HCT116 (cell line): ENCODE measurements around the gene RNF130.

ENCODE experiments used
- CTCF ChIP-seq, 3 experiments: fragments of 200-600 bp in 1 of 3; sonication (generic) in 1 of 3; IDR thresholded peaks in 2 of 3; conservative IDR thresholded peaks in 1 of 3; 2 replicates each; pipeline ENCODE4 v1.5.1; 2012 to 2017; ENCODE audit warnings: low read depth in 2 of 3, low read length in 2 of 3, antibody characterized with exemption in 1 of 3, borderline replicate concordance in 1 of 3, control low read depth in 1 of 3, mild to moderate bottlenecking in 1 of 3, mixed read lengths in 1 of 3, mixed run types in 1 of 3, moderate library complexity in 1 of 3; ENCODE audit not compliant: insufficient read depth in 1 of 3
- EZH2 ChIP-seq: fragments of 200-600 bp; sonication (generic); IDR thresholded peaks from 2 replicates; pipeline ENCODE4 v1.6.1; 2017; ENCODE audit warnings: antibody characterized with exemption, mixed run types
- EZH2phosphoT487 ChIP-seq: fragments of 200-600 bp; IDR thresholded peaks from 2 replicates; pipeline ENCODE4 v1.6.1; 2018; ENCODE audit warnings: antibody characterized with exemption, borderline replicate concordance
- JUND ChIP-seq: IDR thresholded peaks from 2 replicates; pipeline ENCODE4 v1.6.1; 2012
- SIN3A ChIP-seq: IDR thresholded peaks from 2 replicates; pipeline ENCODE4 v1.6.1; 2012; ENCODE audit warnings: low read depth
- TCF7L2 ChIP-seq: IDR thresholded peaks from 2 replicates; pipeline ENCODE4 v1.7.0; 2011; ENCODE audit warnings: borderline replicate concordance, inconsistent platforms; ENCODE audit not compliant: insufficient read depth, insufficient read length; ENCODE audit errors: extremely low read depth
- ZNF274 ChIP-seq: fragments of 200-500 bp; sonication (Bioruptor generic); IDR thresholded peaks from 2 replicates; pipeline ENCODE4 v1.6.1; 2014; ENCODE audit warnings: mild to moderate bottlenecking, low read depth, low read length, inconsistent platforms
- TF ChIP-seq, protein P1 (sequence below): IDR thresholded peaks from 2 replicates; pipeline ENCODE4 v1.6.1; 2012

DNA sequence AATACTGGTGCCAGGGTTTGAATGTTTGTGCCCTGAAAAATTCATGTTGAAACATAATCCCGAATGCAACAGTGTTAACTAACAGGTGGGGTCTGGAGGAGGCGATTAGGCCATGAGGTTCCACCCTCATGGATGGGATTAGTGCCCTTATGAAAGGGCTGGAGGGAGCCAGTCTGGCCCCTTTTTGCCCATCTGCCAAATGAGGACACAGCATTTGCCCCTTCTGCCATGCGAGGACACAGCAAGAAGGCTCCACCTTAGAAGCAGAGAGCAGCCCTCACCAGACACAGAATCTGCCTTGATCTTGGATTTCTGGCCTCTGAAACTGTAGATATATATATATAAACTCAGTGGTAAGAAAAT, 32.6 kb upstream of the RNF130 start:
- TF ChIP-seq ZNF274 (no peak), EZH2phosphoT487 (no peak), SIN3A (no peak), CTCF (IDR thresholded peaks at IDR 0.05 in 2 of 3, conservative IDR thresholded peaks at IDR 0.05 in 1 of 3; ENCODE audit: borderline replicate concordance in 1 of 3, insufficient read depth in 1 of 3, low read depth in 2 of 3, low read length in 2 of 3) (no peak), TCF7L2 (no peak), EZH2 (no peak), JUND (no peak)
- TF ChIP-seq, protein P1, sequence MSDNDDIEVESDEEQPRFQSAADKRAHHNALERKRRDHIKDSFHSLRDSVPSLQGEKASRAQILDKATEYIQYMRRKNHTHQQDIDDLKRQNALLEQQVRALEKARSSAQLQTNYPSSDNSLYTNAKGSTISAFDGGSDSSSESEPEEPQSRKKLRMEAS, result no peak
